Measurements from ENCODE around the gene ANKLE2. TPM values are rescaled to one million over a fixed set of nuclear protein-coding genes. Genes with fewer than 3 reads are reported as not detected.
"Not testable (repeated sequence)": the region's sequence is repeated elsewhere in the genome, so short reads cannot be mapped to it uniquely, and the experiment has no call there.

ANKLE2 gene
- total RNA-seq, 6 experiments from 2014 or later = 43.7 to 54.6 (median 47.2) TPM

- no peak overlapping the region for H3K27ac Mint-ChIP-seq
- no peaks in the 10 kb centered on the region for H3K4me1 Mint-ChIP-seq (ENCODE audit: low read depth)
- H3K4me3 Mint-ChIP-seq = no peak overlapping the region
- DNase-seq = no peak
- no peaks in the 10 kb centered on the region for H3K9me3 Mint-ChIP-seq
- peaks cover 25% of the 10 kb centered on the region for H3K36me3 Mint-ChIP-seq (ENCODE audit: low read depth)
- TF ChIP-seq CTCF (IDR thresholded peaks at IDR 0.05) = no peak
- peaks cover 3% of the 10 kb centered on the region for H3K27me3 Mint-ChIP-seq (ENCODE audit: insufficient read depth)
Observed at GRCh38 chr12:132795847-132796246, 34.2 kb upstream of the ANKLE2 start.

GRCh38 chr12:132791940-132792339, 30.3 kb upstream of the ANKLE2 start:
- H3K4me1 Mint-ChIP-seq (ENCODE audit: low read depth); DNase-seq; H3K27ac Mint-ChIP-seq; H3K27me3 Mint-ChIP-seq (ENCODE audit: insufficient read depth); H3K4me3 Mint-ChIP-seq; H3K9me3 Mint-ChIP-seq: not testable (repeated sequence)
- H3K36me3 Mint-ChIP-seq (ENCODE audit: low read depth) = peaks cover 39% of the 10 kb centered on the region

GRCh38 chr12:132789099-132789471, 27.5 kb upstream of the ANKLE2 start:
- Mint-ChIP-seq H3K36me3 (ENCODE audit: low read depth) (peaks cover 52% of the 10 kb centered on the region), H3K9me3 (no peaks in the 10 kb centered on the region), H3K4me1 (ENCODE audit: low read depth) (no peaks in the 10 kb centered on the region), H3K4me3 (no peak overlapping the region), H3K27me3 (ENCODE audit: insufficient read depth) (peaks cover 10% of the 10 kb centered on the region), H3K27ac (no peak overlapping the region)
- no peak for DNase-seq
- TF ChIP-seq CTCF (IDR thresholded peaks at IDR 0.05) = no peak

GRCh38 chr12:132788375-132789098, 26.9 kb upstream of the ANKLE2 start:
- no peak for TF ChIP-seq CTCF (IDR thresholded peaks at IDR 0.05)
- Mint-ChIP-seq H3K36me3 (ENCODE audit: low read depth) (peaks cover 53% of the 10 kb centered on the region), H3K4me3 (no peak overlapping the region), H3K27ac (0 out of 2 replicates have a peak overlapping the region, but pooled peaks have one; percentile 24), H3K9me3 (no peaks in the 10 kb centered on the region), H3K4me1 (ENCODE audit: low read depth) (no peaks in the 10 kb centered on the region), H3K27me3 (ENCODE audit: insufficient read depth) (peaks cover 10% of the 10 kb centered on the region)
- DNase-seq = no peak

GRCh38 chr12:132787877-132788276, 26.2 kb upstream of the ANKLE2 start:
- DNase-seq = no peak
- Mint-ChIP-seq H3K9me3 (no peaks in the 10 kb centered on the region), H3K27me3 (ENCODE audit: insufficient read depth) (peaks cover 10% of the 10 kb centered on the region), H3K27ac (peak overlapping the region; percentile 24; the same call in 1 of the 2 replicates), H3K36me3 (ENCODE audit: low read depth) (peaks cover 53% of the 10 kb centered on the region), H3K4me3 (no peak overlapping the region), H3K4me1 (ENCODE audit: low read depth) (no peaks in the 10 kb centered on the region)
- no peak for TF ChIP-seq CTCF (IDR thresholded peaks at IDR 0.05)

- Mint-ChIP-seq H3K27me3 (ENCODE audit: insufficient read depth) (peaks cover 11% of the 10 kb centered on the region), H3K27ac (no peak overlapping the region), H3K4me1 (ENCODE audit: low read depth) (no peaks in the 10 kb centered on the region), H3K36me3 (ENCODE audit: low read depth) (peaks cover 47% of the 10 kb centered on the region), H3K4me3 (no peak overlapping the region), H3K9me3 (no peaks in the 10 kb centered on the region)
- no peak for DNase-seq
- no peak for TF ChIP-seq CTCF (IDR thresholded peaks at IDR 0.05)
Observed at GRCh38 chr12:132786192-132786591, 24.6 kb upstream of the ANKLE2 start.

Measured in HFFc6 (cell line).